Aorta (tissue), 5 donors: ENCODE measurements around the gene A3GALT2. TPM values are rescaled to one million over a fixed set of nuclear protein-coding genes. Genes with fewer than 3 reads are reported as not detected.

Experiments
- ATAC-seq: fragments of 200-7000 bp; cut with Tn5 transposase; one replicate; pipeline ENCODE4 v1.9.1; 2022; ENCODE audit warnings: moderate library complexity; ENCODE audit not compliant: low FRiP score
- DNase-seq, 2 donors: peaks; one replicate each; pipeline ENCODE4 v3.0.0-alpha.2; 2020
- H3K27ac ChIP-seq, 2 donors: one replicate each; pipeline ENCODE4 v1.5.1; 2013; ENCODE audit warnings: low read length in 2 of 2, mild to moderate bottlenecking in 2 of 2, moderate library complexity in 2 of 2, control low read depth in 1 of 2, inconsistent platforms in 1 of 2, low read depth in 1 of 2
- H3K27me3 ChIP-seq, 2 donors: one replicate each; pipeline ENCODE4 v1.6.1; 2013; ENCODE audit warnings: control low read depth in 1 of 2, low read length in 1 of 2, mild to moderate bottlenecking in 1 of 2, moderate library complexity in 1 of 2; ENCODE audit not compliant: insufficient read depth in 2 of 2, control insufficient read depth in 1 of 2
- H3K36me3 ChIP-seq, 2 donors: one replicate each; pipeline ENCODE4 v1.6.1; 2013; ENCODE audit warnings: control low read depth in 1 of 2, low read length in 1 of 2, mild to moderate bottlenecking in 1 of 2; ENCODE audit not compliant: insufficient read depth in 2 of 2, control insufficient read depth in 1 of 2
- H3K4me1 ChIP-seq, 2 donors: one replicate each; pipeline ENCODE4 v1.6.1; 2013; ENCODE audit warnings: low read length in 2 of 2, control low read depth in 1 of 2, mild to moderate bottlenecking in 1 of 2, moderate library complexity in 1 of 2; ENCODE audit not compliant: insufficient read depth in 2 of 2, control insufficient read depth in 1 of 2
- H3K4me3 ChIP-seq, 2 donors: one replicate each; pipeline ENCODE4 v1.5.1; 2013; ENCODE audit warnings: low read length in 2 of 2, control low read depth in 1 of 2, mild to moderate bottlenecking in 1 of 2
- H3K9me3 ChIP-seq: one replicate; pipeline ENCODE4 v1.6.1; 2013; ENCODE audit warnings: mild to moderate bottlenecking, low read length; ENCODE audit not compliant: control insufficient read depth
- WGBS, 2 donors: extraction: QIAGEN DNeasy Blood & Tissue Kit; methylation state at CpG; one replicate each; pipeline ENCODE4 v1.1.7; 2013; 5-methylcytosine and 5-hydroxymethylcytosine counted together
- intact Hi-C, 2 donors: fragments of 100-400 bp; cut with DNase I; formaldehyde crosslinking; loops; one replicate each; pipeline versions ENCODE4 v1.14.2 to v1.15.0; 2022
- polyA plus RNA-seq, 2 donors: library from polyadenylated mRNA; stranded (reverse); fragments of 200-250 nt; gene quantifications; one replicate each; pipeline ENCODE4 v1.2.3, GENCODE V29; 2013
- total RNA-seq, 2 donors: library from RNA; stranded (reverse); fragmentation: NEBNext Ultra II Directional; extraction: Animal tissue kit (Norgen Biotek cat#: 25700); gene quantifications; one replicate each; pipeline ENCODE4 v1.2.1, GENCODE V29; 2021
- donor health status: healthy with polysubstance abuse.
- donor health status: Bipolar disorder and iron deficiency.
- donor health status: DM: no; HTN: no; CAD: no.
- donor health status: DM: no; HTN: no; CAD: no.
- donor health status: DM: yes; HTN: yes; CAD: no.

The A3GALT2 gene
- total and polyA plus RNA-seq, 4 donors = 0.36 to 0.81 TPM; not detected in 2

DNA sequence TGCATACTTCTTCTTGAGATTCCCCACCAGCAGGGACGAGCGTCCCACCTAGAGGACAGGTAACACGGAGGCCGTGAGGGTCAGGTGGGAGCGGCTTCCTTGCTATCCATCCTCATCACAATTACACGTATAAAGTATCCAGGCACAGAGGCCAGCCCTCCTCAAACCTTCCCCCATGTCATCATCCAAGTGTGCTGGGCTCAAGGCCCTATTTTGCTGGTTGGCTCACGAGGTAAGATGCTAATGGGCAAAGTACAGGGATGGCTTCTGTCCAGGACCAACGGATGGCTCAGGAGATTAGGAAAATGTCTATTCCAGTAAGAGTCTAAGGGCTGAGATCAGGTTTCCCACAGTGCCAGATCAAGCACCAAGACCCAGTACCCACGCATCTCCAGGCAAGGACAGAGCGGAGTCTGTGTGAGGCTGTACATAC is 11.5 kb upstream of the A3GALT2 start:
- Histone ChIP-seq H3K36me3 (peaks cover 0 to 15% of the 10 kb centered on the region in 2 donors), H3K27ac (peak overlapping the region in 1 of 2 donors; percentile 37), H3K9me3 (no peaks in the 10 kb centered on the region), H3K4me3 (no peak overlapping the region), H3K4me1 (peaks cover 0 to 2% of the 10 kb centered on the region in 2 donors), H3K27me3 (no peaks in the 10 kb centered on the region)
- whole genome bisulfite sequencing, 2 donors = 48 to 51% methylated on average over 10 of the region's 10 CpGs
- DNase-seq (peak in 1 of 2 donors; percentile 70), ATAC-seq (no peak)
- intact Hi-C loops = loop anchor here in 1 of 2 donors (5.0 kb wide), 1 partner anchor 35 kb away; no protein-coding TSS in a partner anchor

- Histone ChIP-seq H3K9me3 (no peaks in the 10 kb centered on the region), H3K36me3 (peaks cover 0 to 18% of the 10 kb centered on the region in 2 donors), H3K27me3 (no peaks in the 10 kb centered on the region), H3K27ac (peak overlapping the region in 1 of 2 donors; percentile 7), H3K4me3 (no peak overlapping the region), H3K4me1 (peaks cover 0 to 1% of the 10 kb centered on the region in 2 donors)
- WGBS, 2 donors = 49 to 50% methylated on average over 10 of the region's 10 CpGs
- ATAC-seq (no peak), DNase-seq (peak in 1 of 2 donors; percentile 46)
- intact Hi-C loops = loop anchor here in 1 of 2 donors (5.0 kb wide), 1 partner anchor 36 kb away; no protein-coding TSS in a partner anchor
Measured at GRCh38 chr1:33331444-33332356, 10.8 kb upstream of the A3GALT2 start.

DNA sequence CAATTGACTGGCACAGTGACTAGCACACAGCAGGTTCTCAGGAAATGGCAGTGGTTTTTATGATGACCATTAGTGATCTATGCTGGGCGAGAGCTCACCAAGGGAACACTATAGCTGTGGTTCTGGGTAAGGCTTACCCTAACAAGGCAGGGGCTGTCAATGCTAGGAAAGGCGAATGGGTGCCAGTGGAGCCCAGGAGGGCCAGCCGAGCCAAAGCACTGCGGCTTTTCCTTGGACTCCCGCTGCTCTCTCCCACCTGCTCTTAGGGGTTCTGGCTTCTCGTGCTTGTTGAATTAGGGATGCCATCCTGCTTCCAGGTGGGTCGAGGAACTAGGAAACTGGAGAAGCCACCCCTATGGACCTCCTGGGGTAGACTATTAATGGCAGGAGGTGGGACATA is 10.0 kb upstream of the A3GALT2 start:
- Histone ChIP-seq H3K9me3 (no peaks in the 10 kb centered on the region), H3K36me3 (peaks cover 1 to 18% of the 10 kb centered on the region in 2 donors), H3K4me1 (no peaks in the 10 kb centered on the region), H3K27me3 (no peaks in the 10 kb centered on the region), H3K27ac (no peak overlapping the region), H3K4me3 (no peak overlapping the region)
- intact Hi-C loops = loop anchor here in 1 of 2 donors (5.0 kb wide), 1 partner anchor 36 kb away; no protein-coding TSS in a partner anchor
- 82 to 89% methylated on average over 7 of the region's 7 CpGs for WGBS, 2 donors
- ATAC-seq = no peak
- no peak for DNase-seq

DNA sequence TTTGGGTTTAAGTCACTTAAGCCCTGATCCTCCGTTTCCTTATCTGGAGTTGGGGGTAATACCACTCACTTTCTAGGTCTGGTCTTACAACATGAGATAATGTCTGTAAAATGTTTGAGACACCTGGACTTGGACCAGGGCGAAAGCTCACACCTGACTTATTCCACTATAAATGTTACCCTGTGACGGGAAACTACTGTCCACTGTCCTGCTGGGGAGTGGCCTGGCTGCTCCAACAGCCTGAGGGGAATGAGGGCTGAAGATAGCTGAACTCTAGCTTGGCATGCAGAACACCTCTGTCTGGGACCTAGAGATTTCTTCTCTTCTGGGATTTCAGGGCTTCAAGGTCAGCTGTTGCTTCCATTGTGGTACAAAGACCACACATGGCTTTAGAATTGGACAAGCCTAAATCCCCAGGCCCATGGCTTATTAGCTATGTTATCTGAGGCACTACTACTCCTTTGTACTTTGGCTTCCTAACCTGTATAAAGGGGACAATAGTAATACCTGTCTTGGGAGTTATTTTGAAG is 9.5 kb upstream of the A3GALT2 start:
- H3K4me3 ChIP-seq = no peak overlapping the region
- 76 to 83% methylated on average over 3 of the region's 3 CpGs for WGBS, 2 donors
- peaks cover 6 to 21% of the 10 kb centered on the region in 2 donors for H3K36me3 ChIP-seq
- H3K4me1 ChIP-seq = no peaks in the 10 kb centered on the region
- H3K27me3 ChIP-seq = no peaks in the 10 kb centered on the region
- no peak overlapping the region for H3K27ac ChIP-seq
- intact Hi-C loops = loop anchor here in 1 of 2 donors (5.0 kb wide), 1 partner anchor 37 kb away; no protein-coding TSS in a partner anchor
- DNase-seq (no peak), ATAC-seq (no peak)
- H3K9me3 ChIP-seq = no peaks in the 10 kb centered on the region

GRCh38 chr1:33329600-33330305 is 8.9 kb upstream of the A3GALT2 start:
- H3K36me3 ChIP-seq = peaks cover 6 to 24% of the 10 kb centered on the region in 2 donors
- peak in 1 of 2 donors; percentile 54 for DNase-seq
- no peak for ATAC-seq
- intact Hi-C loops = loop anchor here in 1 of 2 donors (5.0 kb wide), 1 partner anchor 38 kb away; no protein-coding TSS in a partner anchor
- 82 to 87% methylated on average over 19 of the region's 19 CpGs for WGBS, 2 donors
- H3K4me1 ChIP-seq = no peaks in the 10 kb centered on the region
- H3K27ac ChIP-seq = no peak overlapping the region
- no peaks in the 10 kb centered on the region for H3K9me3 ChIP-seq
- H3K4me3 ChIP-seq = no peak overlapping the region
- H3K27me3 ChIP-seq = no peaks in the 10 kb centered on the region

GRCh38 chr1:33328817-33329216 is 7.9 kb upstream of the A3GALT2 start:
- WGBS, 2 donors = 86 to 88% methylated on average over 12 of the region's 12 CpGs
- H3K27me3 ChIP-seq = no peaks in the 10 kb centered on the region
- DNase-seq = peak in 1 of 2 donors; percentile 51
- peaks cover 6 to 30% of the 10 kb centered on the region in 2 donors for H3K36me3 ChIP-seq
- no peak overlapping the region for H3K27ac ChIP-seq
- no peaks in the 10 kb centered on the region for H3K9me3 ChIP-seq
- H3K4me1 ChIP-seq = no peaks in the 10 kb centered on the region
- ATAC-seq = no peak
- H3K4me3 ChIP-seq = no peak overlapping the region
- intact Hi-C loops = no loop called here

DNA sequence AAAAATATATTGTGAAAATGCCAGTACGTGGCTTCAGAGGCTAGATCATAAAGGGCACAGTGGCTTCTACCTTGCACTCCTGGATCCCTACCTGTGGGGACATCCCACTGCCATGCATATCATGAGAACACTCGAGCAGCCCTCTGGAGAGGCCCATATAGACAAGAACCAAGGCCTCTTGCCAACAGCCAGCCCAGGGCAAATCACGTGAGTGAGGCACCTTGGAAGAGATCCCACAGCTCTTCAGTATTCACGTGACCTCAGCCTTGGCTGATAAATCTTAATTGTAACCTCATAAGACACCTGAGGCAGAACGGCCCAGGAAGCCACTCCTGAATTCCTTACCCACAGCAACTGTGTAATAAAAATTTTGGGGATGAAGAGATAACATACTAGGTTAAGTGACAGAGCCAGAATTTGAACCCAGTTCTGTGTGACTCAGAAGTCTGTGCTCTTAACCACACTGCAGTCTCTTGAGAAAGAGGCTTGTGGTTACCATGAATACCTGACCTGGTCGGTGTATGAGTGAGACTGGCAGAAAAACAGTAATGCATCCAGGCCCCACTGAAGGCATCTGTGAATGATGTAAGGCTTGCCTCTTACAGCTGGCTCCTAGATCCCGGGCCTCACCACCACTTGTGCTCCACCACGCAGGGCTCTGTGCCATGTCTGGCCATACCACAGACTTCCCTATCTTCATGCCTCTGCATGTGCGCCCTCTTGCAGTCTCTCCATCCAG is 6.9 kb upstream of the A3GALT2 start:
- no peaks in the 10 kb centered on the region for H3K27me3 ChIP-seq
- intact Hi-C loops = no loop called here
- ATAC-seq (no peak), DNase-seq (peak; percentile 67 to 80)
- peaks cover 6 to 30% of the 10 kb centered on the region in 2 donors for H3K36me3 ChIP-seq
- no peak overlapping the region for H3K4me3 ChIP-seq
- H3K27ac ChIP-seq = no peak overlapping the region
- no peaks in the 10 kb centered on the region for H3K9me3 ChIP-seq
- WGBS, 2 donors = 20 to 24% methylated on average over 9 of the region's 9 CpGs
- H3K4me1 ChIP-seq = no peaks in the 10 kb centered on the region

- 85 to 87% methylated on average over 9 of the region's 9 CpGs for WGBS, 2 donors
- Histone ChIP-seq H3K4me1 (no peaks in the 10 kb centered on the region), H3K27me3 (no peaks in the 10 kb centered on the region), H3K36me3 (peaks cover 6 to 29% of the 10 kb centered on the region in 2 donors), H3K4me3 (no peak overlapping the region), H3K27ac (no peak overlapping the region), H3K9me3 (no peaks in the 10 kb centered on the region)
- no peak for ATAC-seq
- intact Hi-C loops = no loop called here
- peak in 1 of 2 donors; percentile 68 for DNase-seq
Measured at GRCh38 chr1:33326785-33327184, 5.9 kb upstream of the A3GALT2 start.
